ENCODE data around the gene ZSWIM8. TPM values are rescaled to one million over a fixed set of nuclear protein-coding genes. Genes with fewer than 3 reads are reported as not detected.

Gene ZSWIM8
- total RNA-seq, 4 donors from 2014 or later: 62.2 to 134 (median 63.3) TPM

- no peak for TF ChIP-seq CTCF (IDR thresholded peaks at IDR 0.05; ENCODE audit: low read depth)
Observed at GRCh38 chr10:73786512-73786885, 1.1 kb downstream of the ZSWIM8 start.

- TF ChIP-seq CTCF (IDR thresholded peaks at IDR 0.05; ENCODE audit: low read depth): no peak
Observed at GRCh38 chr10:73788864-73789658, 3.7 kb downstream of the ZSWIM8 start.

GRCh38 chr10:73789659-73790055 lies 4.3 kb downstream of the ZSWIM8 start:
- TF ChIP-seq CTCF (IDR thresholded peaks at IDR 0.05; ENCODE audit: low read depth): no peak

GRCh38 chr10:73790886-73791625 lies 5.7 kb downstream of the ZSWIM8 start:
- TF ChIP-seq CTCF (IDR thresholded peaks at IDR 0.05; ENCODE audit: low read depth): no peak

GRCh38 chr10:73791871-73792400 lies 6.5 kb downstream of the ZSWIM8 start:
- TF ChIP-seq CTCF (IDR thresholded peaks at IDR 0.05; ENCODE audit: low read depth): no peak

GRCh38 chr10:73793456-73793855 lies 8.1 kb downstream of the ZSWIM8 start:
- no peak for TF ChIP-seq CTCF (IDR thresholded peaks at IDR 0.05; ENCODE audit: low read depth)

- TF ChIP-seq CTCF (IDR thresholded peaks at IDR 0.05; ENCODE audit: low read depth): no peak
Observed at GRCh38 chr10:73796766-73797165, 11.4 kb downstream of the ZSWIM8 start.

Data from subcutaneous adipose tissue (tissue), 4 donors.